Amygdala (tissue), 56 donors: ENCODE data around the gene UFC1.

Source experiments
- DNase-seq, 56 donors: peaks; one replicate each; lab custom pipeline; 2025; lab: John Stamatoyannopoulos, UW

Gene UFC1

GRCh38 chr1:161132410-161133219 is 21.2 kb upstream of the UFC1 start, which contains the start of gene DEDD:
Gene DEDD (minus strand): TSS chr1:161132667. CDS start chr1:161124462, 8,205 bp downstream.
- peak; percentile 53 to 97 (median 90) for DNase-seq

- DNase-seq, result no peak
Observed at GRCh38 chr1:161133220-161133740, 20.5 kb upstream of the UFC1 start.

GRCh38 chr1:161137881-161138280 is 15.9 kb upstream of the UFC1 start:
- DNase-seq, result no peak

GRCh38 chr1:161138431-161138830 is 15.3 kb upstream of the UFC1 start:
- no peak for DNase-seq

- DNase-seq, result peak in 2 of 56 donors; percentile 12 to 51
Observed at GRCh38 chr1:161139766-161140165, 14.0 kb upstream of the UFC1 start.

- DNase-seq, result no peak
Observed at GRCh38 chr1:161140755-161141400, 12.9 kb upstream of the UFC1 start.

GRCh38 chr1:161145832-161146231 is 7.9 kb upstream of the UFC1 start:
- DNase-seq, result no peak

- DNase-seq, result no peak
Observed at GRCh38 chr1:161153176-161153575, 602 bp upstream of the UFC1 start.

GRCh38 chr1:161157867-161158266 is 4.1 kb downstream of the UFC1 start:
- no peak for DNase-seq

GRCh38 chr1:161158316-161159010 is 4.7 kb downstream of the UFC1 start:
- no peak for DNase-seq

- peak; percentile 49 to 95 (median 89) for DNase-seq
Observed at GRCh38 chr1:161159087-161159912, 5.5 kb downstream of the UFC1 start, which contains the start of gene USP21. Gene USP21 (plus strand): TSS chr1:161159500. CDS start chr1:161160641, 1,141 bp downstream.

GRCh38 chr1:161159913-161160243 is 6.1 kb downstream of the UFC1 start:
- DNase-seq, result peak in 1 of 56 donors; percentile 32

- DNase-seq, result no peak
Observed at GRCh38 chr1:161160671-161161145, 6.9 kb downstream of the UFC1 start.

- no peak for DNase-seq
Observed at GRCh38 chr1:161161652-161162051, 7.9 kb downstream of the UFC1 start.

- DNase-seq, result no peak
Observed at GRCh38 chr1:161162052-161162451, 8.3 kb downstream of the UFC1 start.

GRCh38 chr1:161162806-161163205 is 9.0 kb downstream of the UFC1 start:
- DNase-seq, result no peak

GRCh38 chr1:161163793-161164192 is 10.0 kb downstream of the UFC1 start:
- DNase-seq, result no peak

GRCh38 chr1:161164901-161165610 is 11.3 kb downstream of the UFC1 start:
- DNase-seq, result no peak
